Astrocyte of the spinal cord (primary cell): Measurements from ENCODE around the gene NAGLU.
"Not testable (repeated sequence)": the region's sequence is repeated elsewhere in the genome, so short reads cannot be mapped to it uniquely, and the experiment has no call there.

Experiments used
- DNase-seq: peaks from one replicate; pipeline ENCODE4 v3.0.0; 2011; ENCODE audit warnings: low read depth, low spot score
- H3K4me3 ChIP-seq: 2 replicates; pipeline ENCODE4 v1.5.1; 2011; ENCODE audit warnings: low read depth, mild to moderate bottlenecking, low read length, moderate library complexity
- CTCF ChIP-seq: IDR thresholded peaks from 2 replicates; pipeline ENCODE4 v1.5.1; 2012; ENCODE audit warnings: low read depth, mild to moderate bottlenecking, low read length, inconsistent platforms
- in situ Hi-C: cut with HindIII; loops from 2 replicates; pipeline ENCODE4 v1.10.0; 2017; ENCODE audit warnings: low sequenced_read_pairs

Gene NAGLU

GRCh38 chr17:42541041-42541833 is 5.2 kb downstream of the NAGLU start:
- DNase-seq: no peak
- no peak for TF ChIP-seq CTCF
- H3K4me3 ChIP-seq: no peak overlapping the region
- in situ Hi-C loops: no loop called here

GRCh38 chr17:42543190-42544079 is 7.4 kb downstream of the NAGLU start:
- no peak for DNase-seq
- no peak for TF ChIP-seq CTCF
- in situ Hi-C loops: no loop called here
- H3K4me3 ChIP-seq: no peak overlapping the region

- H3K4me3 ChIP-seq: no peak overlapping the region
- no peak for DNase-seq
- in situ Hi-C loops: no loop called here
- TF ChIP-seq CTCF: no peak
Measured at GRCh38 chr17:42544874-42545283, 8.8 kb downstream of the NAGLU start.

GRCh38 chr17:42545755-42546505 is 9.9 kb downstream of the NAGLU start:
- H3K4me3 ChIP-seq, in situ Hi-C loops: not testable (repeated sequence)

GRCh38 chr17:42547001-42547461 is 11.0 kb downstream of the NAGLU start:
- no peak for TF ChIP-seq CTCF
- H3K4me3 ChIP-seq: no peak overlapping the region
- DNase-seq: no peak
- in situ Hi-C loops: no loop called here

More at GRCh38 chr17:42545755-42546505, 9.9 kb downstream of the NAGLU start:
- not testable (repeated sequence) for DNase-seq

GRCh38 chr17:42547698-42548069 is 11.6 kb downstream of the NAGLU start:
- in situ Hi-C loops: no loop called here
- no peak for DNase-seq
- TF ChIP-seq CTCF: no peak
- no peak overlapping the region for H3K4me3 ChIP-seq
